Measurements from ENCODE around the gene CD247.

Gene CD247

GRCh38 chr1:167431261-167431908 is 86.9 kb downstream of the CD247 start:
- TF ChIP-seq EZH2 (optimal IDR thresholded peaks at IDR 0.05; ENCODE audit: low read depth, low read length) (no peak), CTCF (IDR thresholded peaks at IDR 0.05; ENCODE audit: low read length) (no peak), EZH2phosphoT487 (IDR thresholded peaks at IDR 0.05; ENCODE audit: low read length) (no peak)
- Histone ChIP-seq H3K27me3 (replicated peaks; ENCODE audit: insufficient read depth, low read length) (no peaks in the 10 kb centered on the region), H3K27ac (ENCODE audit: low read length) (no peak overlapping the region), H3K9me2 (replicated peaks; ENCODE audit: insufficient read depth, low read length) (no peaks in the 10 kb centered on the region), H2AFZ (ENCODE audit: low read length) (no peak overlapping the region), H3K9me3 (replicated peaks; ENCODE audit: insufficient read depth, low read length) (no peaks in the 10 kb centered on the region), H3K36me3 (replicated peaks; ENCODE audit: insufficient read depth, low read length) (no peaks in the 10 kb centered on the region), H3K4me2 (ENCODE audit: low read depth, low read length) (no peak overlapping the region), H3K9ac (ENCODE audit: low read length) (no peak overlapping the region), H3F3A (ENCODE audit: insufficient read depth, low read length) (peaks cover 7% of the 10 kb centered on the region; the same call in 1 of the 2 replicates), H3K4me1 (ENCODE audit: low read length) (peaks cover 25% of the 10 kb centered on the region), H3K4me3 (ENCODE audit: low read length) (no peak overlapping the region), H3K79me2 (ENCODE audit: low read length) (no peaks in the 10 kb centered on the region), H4K20me1 (ENCODE audit: insufficient read depth, low read length) (no peaks in the 10 kb centered on the region)
- DNase-seq: no peak

- Histone ChIP-seq H3K9me2 (replicated peaks; ENCODE audit: insufficient read depth, low read length) (no peaks in the 10 kb centered on the region), H3K4me2 (ENCODE audit: low read depth, low read length) (peak overlapping the region; percentile 62; the same call in 1 of the 2 replicates), H3K36me3 (replicated peaks; ENCODE audit: insufficient read depth, low read length) (no peaks in the 10 kb centered on the region), H3K4me3 (ENCODE audit: low read length) (no peak overlapping the region), H3F3A (ENCODE audit: insufficient read depth, low read length) (peaks cover 7% of the 10 kb centered on the region; the same call in 1 of the 2 replicates), H3K27ac (ENCODE audit: low read length) (peak overlapping the region; percentile 47; the same call in 1 of the 2 replicates), H3K4me1 (ENCODE audit: low read length) (peaks cover 25% of the 10 kb centered on the region), H4K20me1 (ENCODE audit: insufficient read depth, low read length) (no peaks in the 10 kb centered on the region), H2AFZ (ENCODE audit: low read length) (no peak overlapping the region), H3K9me3 (replicated peaks; ENCODE audit: insufficient read depth, low read length) (no peaks in the 10 kb centered on the region), H3K27me3 (replicated peaks; ENCODE audit: insufficient read depth, low read length) (no peaks in the 10 kb centered on the region), H3K79me2 (ENCODE audit: low read length) (no peaks in the 10 kb centered on the region), H3K9ac (ENCODE audit: low read length) (no peak overlapping the region)
- no peak for TF ChIP-seq EZH2 (optimal IDR thresholded peaks at IDR 0.05; ENCODE audit: low read depth, low read length)
- TF ChIP-seq EZH2phosphoT487 (IDR thresholded peaks at IDR 0.05; ENCODE audit: low read length): no peak
- TF ChIP-seq CTCF (IDR thresholded peaks at IDR 0.05; ENCODE audit: low read length): no peak
- no peak for DNase-seq
These were observed 87.5 kb downstream of the CD247 start for GRCh38 chr1:167430849-167431242.

GRCh38 chr1:167430134-167430848 is 88.0 kb downstream of the CD247 start:
- Histone ChIP-seq H3K4me3 (ENCODE audit: low read length) (peak overlapping the region; percentile 24), H3K9me3 (replicated peaks; ENCODE audit: insufficient read depth, low read length) (no peaks in the 10 kb centered on the region), H3K27ac (ENCODE audit: low read length) (peak overlapping the region; percentile 47), H3F3A (ENCODE audit: insufficient read depth, low read length) (peaks cover 7% of the 10 kb centered on the region; the same call in 1 of the 2 replicates), H3K27me3 (replicated peaks; ENCODE audit: insufficient read depth, low read length) (no peaks in the 10 kb centered on the region), H3K36me3 (replicated peaks; ENCODE audit: insufficient read depth, low read length) (no peaks in the 10 kb centered on the region), H3K4me2 (ENCODE audit: low read depth, low read length) (peak overlapping the region; percentile 62), H4K20me1 (ENCODE audit: insufficient read depth, low read length) (no peaks in the 10 kb centered on the region), H3K4me1 (ENCODE audit: low read length) (peaks cover 25% of the 10 kb centered on the region), H2AFZ (ENCODE audit: low read length) (peak overlapping the region; percentile 29), H3K79me2 (ENCODE audit: low read length) (no peaks in the 10 kb centered on the region), H3K9ac (ENCODE audit: low read length) (peak overlapping the region; percentile 3; the same call in 1 of the 2 replicates), H3K9me2 (replicated peaks; ENCODE audit: insufficient read depth, low read length) (no peaks in the 10 kb centered on the region)
- TF ChIP-seq EZH2phosphoT487 (IDR thresholded peaks at IDR 0.05; ENCODE audit: low read length): no peak
- no peak for TF ChIP-seq CTCF (IDR thresholded peaks at IDR 0.05; ENCODE audit: low read length)
- TF ChIP-seq EZH2 (optimal IDR thresholded peaks at IDR 0.05; ENCODE audit: low read depth, low read length): no peak
- peak; percentile 77 for DNase-seq
